Endothelial cell of umbilical vein (primary cell): Measurements from ENCODE around the gene C4orf50. TPM values are rescaled to one million over a fixed set of nuclear protein-coding genes. Genes with fewer than 3 reads are reported as not detected.

Experiments used
- BruUV-seq: library from RNA; stranded (reverse); fragments of 400-500 nt; replicated peaks from 2 replicates; lab custom pipeline; 2021; lab: Mats Ljungman, UMichigan
- CTCF ChIA-PET: fragments of 300-600, 350-600 bp; sonication (Branson Sonifier 250); formaldehyde crosslinking; loops from one replicate; lab custom pipeline; 2021; ENCODE audit warnings: antibody characterized with exemption, inconsistent platforms; lab: Charles Lee
- POLR2A ChIA-PET: fragments of 300-600, 350-600 bp; sonication (Branson Sonifier 250); formaldehyde crosslinking; loops from one replicate; lab custom pipeline; 2021; ENCODE audit warnings: antibody characterized with exemption, inconsistent platforms; lab: Charles Lee
- DNase-seq: peaks from one replicate; pipeline ENCODE4 v3.0.0-alpha.2; 2011; ENCODE audit warnings: low read depth, low spot score
- FAIRE-seq: peaks from 2 replicates; lab custom pipeline; 2011; peaks lifted over from hg19 to GRCh38; lab: Jason Lieb, UNC
- H2AFZ ChIP-seq: 2 replicates; pipeline ENCODE4 v1.6.0; 2012; ENCODE audit warnings: low read depth, low read length, control low read depth, inconsistent platforms
- H3K27ac ChIP-seq: 2 replicates; pipeline ENCODE4 v1.5.1; 2011; ENCODE audit warnings: low read depth, mild to moderate bottlenecking, control low read depth, low read length, moderate library complexity; ENCODE audit not compliant: insufficient read depth
- H3K27me3 ChIP-seq, 2 experiments: 2 replicates each; pipeline versions ENCODE4 v1.6.0 to v1.6.1; 2011; ENCODE audit warnings: low read length in 2 of 2, mixed read lengths in 1 of 2; ENCODE audit not compliant: control insufficient read depth in 2 of 2, insufficient read depth in 2 of 2
- H3K36me3 ChIP-seq, 2 experiments: 2 replicates in 1 of 2; 3 replicates in 1 of 2; pipeline ENCODE4 v1.5.1; 2011; ENCODE audit warnings: low read length in 2 of 2, mild to moderate bottlenecking in 1 of 2, moderate library complexity in 1 of 2; ENCODE audit not compliant: control insufficient read depth in 2 of 2, insufficient read depth in 2 of 2; ENCODE audit errors: extremely low read depth in 1 of 2
- H3K4me1 ChIP-seq: 3 replicates; pipeline ENCODE4 v1.5.1; 2011; ENCODE audit warnings: mild to moderate bottlenecking, low read length; ENCODE audit not compliant: control insufficient read depth, insufficient read depth; ENCODE audit errors: extremely low read depth
- H3K4me2 ChIP-seq: 2 replicates; pipeline ENCODE4 v1.6.1; 2011; ENCODE audit warnings: low read length, control low read depth, mixed read lengths; ENCODE audit not compliant: insufficient read depth
- H3K4me3 ChIP-seq, 3 experiments: fragments of 200-600 bp in 1 of 3; sonication (generic), shearing (Covaris generic) in 1 of 3; replicated peaks in 1 of 3; 2 replicates each; pipeline ENCODE4 v1.5.1; 2011 to 2016; ENCODE audit warnings: control low read depth in 3 of 3, low read length in 3 of 3, mild to moderate bottlenecking in 2 of 3, inconsistent platforms in 1 of 3, low read depth in 1 of 3, moderate library complexity in 1 of 3; ENCODE audit not compliant: insufficient read depth in 1 of 3
- H3K79me2 ChIP-seq: 2 replicates; pipeline ENCODE4 v1.6.0; 2012; ENCODE audit warnings: low read length, inconsistent platforms; ENCODE audit not compliant: control insufficient read depth, insufficient read depth
- H3K9ac ChIP-seq: replicated peaks from 2 replicates; pipeline ENCODE3; 2011; ENCODE audit warnings: low read length, control low read depth; ENCODE audit not compliant: insufficient read depth; ENCODE audit errors: extremely low read depth
- H3K9me1 ChIP-seq: replicated peaks from 3 replicates; pipeline ENCODE4 v1.6.0; 2011; ENCODE audit warnings: mild to moderate bottlenecking, low read length; ENCODE audit not compliant: control insufficient read depth, insufficient read depth; ENCODE audit errors: extremely low read depth
- H3K9me3 ChIP-seq: replicated peaks from 2 replicates; pipeline ENCODE4 v1.5.1; 2012; ENCODE audit warnings: low read length, inconsistent platforms; ENCODE audit not compliant: control insufficient read depth, insufficient read depth
- H4K20me1 ChIP-seq: replicated peaks from 2 replicates; pipeline ENCODE3; 2011; ENCODE audit warnings: mild to moderate bottlenecking, low read length; ENCODE audit not compliant: control insufficient read depth, insufficient read depth; ENCODE audit errors: extremely low read depth
- CTCF ChIP-seq, 2 donors: IDR thresholded peaks; 1 replicate in 1 of 2; 2 replicates in 1 of 2; pipeline ENCODE4 v1.5.1; 2011; ENCODE audit warnings: low read length in 2 of 2, mild to moderate bottlenecking in 2 of 2, moderate library complexity in 2 of 2, control low read depth in 1 of 2, inconsistent platforms in 1 of 2, low read depth in 1 of 2; ENCODE audit not compliant: insufficient read depth in 1 of 2; ENCODE audit errors: extremely low read depth in 1 of 2
- EZH2 ChIP-seq: IDR thresholded peaks from 2 replicates; pipeline ENCODE4 v1.6.1; 2012; ENCODE audit warnings: borderline replicate concordance, low read depth, mild to moderate bottlenecking, moderate library complexity, low read length, inconsistent platforms; ENCODE audit not compliant: severe bottlenecking
- FOS ChIP-seq: IDR thresholded peaks from 2 replicates; pipeline ENCODE4 v1.6.1; 2011; ENCODE audit warnings: mild to moderate bottlenecking, low read length, moderate library complexity, borderline replicate concordance; ENCODE audit not compliant: insufficient read depth
- GATA2 ChIP-seq: IDR thresholded peaks from 2 replicates; pipeline ENCODE4 v1.7.0; 2011; ENCODE audit warnings: low read depth, mild to moderate bottlenecking, moderate library complexity, mixed read lengths, low read length; ENCODE audit not compliant: insufficient read length, insufficient read depth
- JUN ChIP-seq: IDR thresholded peaks from 2 replicates; pipeline ENCODE4 v1.6.1; 2011; ENCODE audit warnings: borderline replicate concordance, low read depth; ENCODE audit not compliant: insufficient read length, insufficient read depth
- MAX ChIP-seq: IDR thresholded peaks from 2 replicates; pipeline ENCODE4 v1.6.1; 2011; ENCODE audit not compliant: insufficient read depth, insufficient read length
- MYC ChIP-seq: IDR thresholded peaks from one replicate; pipeline ENCODE4 v1.6.1; 2011; ENCODE audit warnings: mild to moderate bottlenecking, low read depth, low read length
- POLR2A ChIP-seq: IDR thresholded peaks from 2 replicates; pipeline ENCODE4 v1.6.1; 2012; ENCODE audit warnings: low read depth, mild to moderate bottlenecking, control low read depth, low read length
- POLR2AphosphoS5 ChIP-seq: IDR thresholded peaks from 2 replicates; pipeline ENCODE4 v1.6.1; 2012; ENCODE audit warnings: low read depth, mild to moderate bottlenecking, control low read depth, low read length, moderate library complexity; ENCODE audit not compliant: insufficient read depth
- dilution Hi-C: fragments of 300-500 bp; cut with MboI; formaldehyde crosslinking; loops from one replicate; pipeline ENCODE4 v1.15.0; 2019; ENCODE audit warnings: low sequenced_read_pairs; ENCODE audit not compliant: extremely low pct_ligation_motif_present
- intact Hi-C: fragments of 100-400 bp; cut with micrococcal nuclease; formaldehyde crosslinking; loops from one replicate; pipeline ENCODE4 v1.10.0; 2022
- polyA plus RNA-seq, 4 experiments: library from polyadenylated mRNA; depleted of rRNA in 3 of 4; stranded (reverse) in 3 of 4; unstranded in 1 of 4; fragments of >200 nt; gene quantifications; 2 replicates each; pipeline versions ENCODE4 v1.2.1 to v1.2.3, GENCODE V29; 2011 to 2012; ENCODE audit warnings: missing spikeins in 1 of 4
- total RNA-seq: library from RNA; stranded (reverse); gene quantifications from 2 replicates; pipeline ENCODE4 v1.2.3, GENCODE V29; 2021

C4orf50 gene
- total and polyA plus RNA-seq, 2 donors (not counting 3 experiments of a cell fraction or from before 2014, with no cell fraction given): not detected

- H3K9me3 ChIP-seq: no peaks in the 10 kb centered on the region
- no peaks in the 10 kb centered on the region for H3K27me3 ChIP-seq
- H3K9ac ChIP-seq: no peak overlapping the region
- intact Hi-C loops: no loop called here
- H3K4me1 ChIP-seq: no peaks in the 10 kb centered on the region
- no peaks in the 10 kb centered on the region for H4K20me1 ChIP-seq
- H3K4me3 ChIP-seq: no peak overlapping the region
- TF ChIP-seq MYC: no peak
- TF ChIP-seq EZH2: no peak
- TF ChIP-seq MAX: no peak
- no peak for TF ChIP-seq CTCF (IDR thresholded peaks at IDR 0.05; ENCODE audit: extremely low read depth in 1 of 2, insufficient read depth in 1 of 2, low read depth in 1 of 2, low read length in 2 of 2)
- no peak for TF ChIP-seq FOS
- TF ChIP-seq GATA2: no peak
- TF ChIP-seq POLR2A: no peak
- TF ChIP-seq JUN: no peak
- TF ChIP-seq POLR2AphosphoS5: no peak
- H3K79me2 ChIP-seq: no peaks in the 10 kb centered on the region
- H2AFZ ChIP-seq: no peak overlapping the region
- dilution Hi-C loops: no loop called here
- H3K4me2 ChIP-seq: no peak overlapping the region
- no peak overlapping the region for H3K27ac ChIP-seq
- BruUV-seq: no TSS peak
- FAIRE-seq (no peak), DNase-seq (no peak)
- CTCF ChIA-PET: no interaction called here
- no peaks in the 10 kb centered on the region for H3K36me3 ChIP-seq
- no peaks in the 10 kb centered on the region for H3K9me1 ChIP-seq
- POLR2A ChIA-PET: no interaction called here
Measured at GRCh38 chr4:6050551-6050950, 32.3 kb upstream of the C4orf50 start.
